GM19463 (cell line): Measurements from ENCODE around the gene GKAP1.
A peak's percentile ranks its signal among the peaks of the same experiment; 100 is the strongest.
"Not testable (repeated sequence)": the region's sequence is repeated elsewhere in the genome, so short reads cannot be mapped to it uniquely, and the experiment has no call there.

ENCODE experiments used
- ATAC-seq: cut with Tn5 transposase; IDR thresholded peaks from one replicate; pipeline ENCODE4 v1.9.1; 2021; ENCODE audit warnings: mild to moderate bottlenecking, moderate library complexity; ENCODE audit not compliant: unreplicated experiment

The GKAP1 gene

DNA sequence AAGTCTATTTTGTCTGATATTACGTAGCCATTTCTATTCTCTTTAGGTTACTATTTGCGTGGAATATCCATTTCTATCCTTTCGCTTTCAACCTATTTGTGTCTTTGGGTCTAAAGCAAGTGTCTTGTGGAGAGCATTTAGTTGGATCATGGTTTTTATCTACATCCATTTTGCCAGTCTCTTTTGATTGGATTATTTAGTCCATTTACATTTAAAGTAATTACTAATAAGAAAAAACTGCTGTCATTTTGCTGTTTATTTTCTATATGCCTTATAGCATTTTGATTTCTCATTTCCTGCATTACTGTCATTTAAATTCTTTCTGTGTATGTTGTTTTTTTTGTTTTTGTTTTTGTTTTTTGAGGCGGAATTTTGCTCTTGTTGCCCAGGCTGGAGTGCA lies 83.8 kb downstream of the GKAP1 start:
- ATAC-seq = no peak

DNA sequence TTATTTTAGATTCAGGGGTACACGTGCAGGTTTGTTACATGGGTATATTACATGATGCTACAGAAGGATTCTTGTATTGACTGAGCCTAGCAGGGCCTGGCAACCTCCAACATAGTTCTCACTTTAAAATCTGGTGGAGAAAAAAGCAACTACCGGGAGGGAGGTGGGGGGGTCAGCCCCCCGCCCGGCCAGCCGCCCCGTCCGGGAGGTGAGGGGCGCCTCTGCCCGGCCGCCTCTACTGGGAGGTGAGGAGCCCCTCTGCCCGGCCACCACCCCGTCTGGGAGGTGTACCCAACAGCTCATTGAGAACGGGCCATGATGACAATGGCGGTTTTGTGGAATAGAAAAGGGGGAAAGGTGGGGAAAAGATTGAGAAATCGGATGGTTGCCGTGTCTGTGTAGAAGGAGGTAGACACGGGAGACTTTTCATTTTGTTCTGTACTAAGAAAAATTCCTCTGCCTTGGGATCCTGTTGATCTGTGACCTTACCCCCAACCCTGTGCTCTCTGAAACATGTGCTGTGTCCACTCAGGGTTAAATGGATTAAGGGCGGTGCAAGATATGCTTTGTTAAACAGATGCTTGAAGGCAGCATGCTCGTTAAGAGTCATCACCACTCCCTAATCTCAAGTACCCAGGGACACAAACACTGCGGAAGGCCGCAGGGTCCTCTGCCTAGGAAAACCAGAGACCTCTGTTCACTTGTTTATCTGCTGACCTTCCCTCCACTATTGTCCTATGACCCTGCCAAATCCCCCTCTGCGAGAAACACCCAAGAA lies 88.8 kb downstream of the GKAP1 start:
- not testable (repeated sequence) for ATAC-seq

DNA sequence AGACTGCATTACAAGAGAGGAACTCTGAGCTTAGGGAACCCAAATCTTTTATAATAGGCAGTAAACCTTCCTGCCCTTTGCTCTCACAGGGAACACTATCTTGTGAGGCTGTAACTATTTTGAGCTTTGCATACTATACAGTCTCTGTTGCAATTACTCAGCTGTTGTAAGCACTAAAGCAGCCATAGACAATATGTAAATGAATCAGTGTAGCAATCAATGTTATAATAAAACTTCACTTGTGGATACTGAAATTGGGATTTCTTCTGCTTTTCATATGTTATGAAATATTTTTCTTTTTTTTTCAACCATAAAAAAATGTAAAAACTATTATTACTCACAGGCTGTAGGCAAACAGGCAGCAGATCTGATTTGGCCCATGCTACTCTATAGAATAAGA lies 93.1 kb downstream of the GKAP1 start:
- no peak for ATAC-seq

DNA sequence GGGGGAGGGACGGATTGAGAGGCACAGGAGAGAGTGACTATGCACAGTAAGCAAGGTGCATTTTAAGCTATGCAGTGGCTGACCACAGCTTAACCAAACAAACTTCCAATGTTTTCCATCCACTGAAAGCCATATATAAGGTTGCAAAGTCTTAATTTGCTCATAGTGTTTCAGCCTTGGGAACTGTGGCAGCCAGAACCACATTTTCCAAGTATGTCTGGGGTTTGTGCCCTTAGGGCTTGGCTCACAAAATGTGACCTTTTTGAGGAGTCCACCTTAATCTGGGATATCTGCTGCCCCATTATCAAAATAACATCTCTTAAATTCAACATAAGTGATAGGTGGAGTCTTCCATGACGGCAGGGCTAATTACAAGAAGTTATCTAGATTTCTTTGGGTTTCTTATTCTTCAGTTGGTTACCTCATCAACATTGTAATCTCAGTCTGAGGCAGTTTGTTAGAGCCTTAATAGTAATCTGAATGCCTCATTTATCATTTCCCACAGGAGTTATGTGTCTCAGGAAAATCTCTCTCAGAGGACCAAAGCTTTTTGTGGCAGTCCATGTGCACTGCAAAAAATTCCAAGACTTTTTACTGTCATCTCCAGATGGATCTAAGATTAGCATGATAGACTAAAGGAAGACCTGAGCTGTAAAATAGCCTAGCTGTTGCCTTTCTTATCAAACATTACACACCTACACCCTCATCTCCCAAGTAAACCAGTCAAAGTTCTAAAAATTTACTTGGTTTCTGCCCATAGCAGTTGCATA lies 94.7 kb downstream of the GKAP1 start:
- no peak for ATAC-seq

DNA sequence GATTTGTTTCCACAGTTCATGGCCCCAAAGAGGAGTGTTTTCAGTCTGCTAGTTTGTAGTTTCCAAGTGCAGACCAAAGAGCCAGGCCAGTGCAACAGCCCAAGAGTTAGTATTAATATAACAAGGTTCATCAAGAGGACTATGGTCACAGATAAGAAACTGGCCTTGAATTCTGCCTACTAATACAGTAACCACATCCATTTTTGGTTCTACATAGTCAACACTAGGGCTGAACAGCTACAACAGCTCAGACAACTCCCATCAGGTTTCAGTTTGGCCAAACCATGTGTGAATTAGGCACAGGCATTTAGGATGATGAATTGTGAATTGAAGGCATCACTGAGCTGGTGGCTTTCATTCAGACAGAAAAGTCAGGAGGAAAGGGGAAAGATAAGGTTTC lies 96.1 kb downstream of the GKAP1 start:
- ATAC-seq = no peak

DNA sequence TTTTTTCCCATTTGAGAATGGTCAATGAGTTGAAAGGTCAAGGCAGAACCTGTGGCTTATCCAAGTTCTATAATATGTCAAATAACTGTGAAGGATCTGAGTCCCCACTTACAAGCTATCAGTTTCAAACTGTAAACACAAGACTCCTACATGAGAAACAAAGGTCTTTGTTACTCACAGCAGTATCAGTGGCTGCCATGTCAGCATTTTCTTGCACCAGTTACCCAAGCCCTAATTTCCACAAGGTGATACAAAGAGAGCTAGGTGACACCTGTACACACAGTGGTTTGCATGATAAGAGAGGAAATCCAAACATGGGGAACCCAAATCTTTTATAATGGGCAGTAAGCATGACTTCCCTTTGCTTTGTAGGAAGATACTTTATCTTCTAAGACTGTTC lies 101.8 kb downstream of the GKAP1 start:
- no peak for ATAC-seq

DNA sequence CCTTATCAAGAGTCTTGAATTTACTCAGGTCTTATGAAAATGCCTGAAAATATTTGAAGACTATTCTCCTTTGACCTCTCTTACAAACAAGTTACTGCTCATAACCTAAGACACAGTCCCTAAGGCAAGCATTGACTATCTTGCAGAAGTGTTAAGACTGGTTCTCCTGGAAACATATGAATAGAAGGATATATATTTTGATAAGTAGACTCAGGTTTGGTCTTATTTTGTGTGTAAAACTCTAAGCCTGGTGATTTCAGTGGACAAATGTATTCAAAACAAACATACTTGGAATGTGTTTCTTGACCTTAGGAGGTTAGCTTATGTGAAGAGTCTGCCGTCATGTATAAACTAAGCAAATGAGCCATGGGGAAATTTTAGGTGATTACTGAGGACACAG lies 102.3 kb downstream of the GKAP1 start:
- ATAC-seq = no peak

DNA sequence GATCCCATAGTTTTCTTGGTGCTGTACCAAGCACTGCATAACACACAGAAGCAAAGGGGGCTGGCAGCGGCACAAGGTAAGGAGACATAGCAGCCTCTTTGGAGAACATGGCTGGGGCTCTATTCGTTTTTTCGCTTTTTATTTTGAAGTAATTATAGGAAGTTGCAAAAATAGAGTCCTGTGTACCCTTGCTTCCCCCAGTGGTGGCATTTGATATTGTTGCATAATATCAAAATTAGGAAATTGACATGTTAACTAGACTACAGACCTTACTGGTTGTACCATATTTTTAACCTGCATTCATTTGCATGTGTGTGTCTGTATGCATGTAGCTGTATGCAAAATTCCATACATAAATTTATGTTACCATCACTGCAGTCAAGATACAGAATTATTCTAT lies 103.2 kb downstream of the GKAP1 start:
- ATAC-seq = no peak

DNA sequence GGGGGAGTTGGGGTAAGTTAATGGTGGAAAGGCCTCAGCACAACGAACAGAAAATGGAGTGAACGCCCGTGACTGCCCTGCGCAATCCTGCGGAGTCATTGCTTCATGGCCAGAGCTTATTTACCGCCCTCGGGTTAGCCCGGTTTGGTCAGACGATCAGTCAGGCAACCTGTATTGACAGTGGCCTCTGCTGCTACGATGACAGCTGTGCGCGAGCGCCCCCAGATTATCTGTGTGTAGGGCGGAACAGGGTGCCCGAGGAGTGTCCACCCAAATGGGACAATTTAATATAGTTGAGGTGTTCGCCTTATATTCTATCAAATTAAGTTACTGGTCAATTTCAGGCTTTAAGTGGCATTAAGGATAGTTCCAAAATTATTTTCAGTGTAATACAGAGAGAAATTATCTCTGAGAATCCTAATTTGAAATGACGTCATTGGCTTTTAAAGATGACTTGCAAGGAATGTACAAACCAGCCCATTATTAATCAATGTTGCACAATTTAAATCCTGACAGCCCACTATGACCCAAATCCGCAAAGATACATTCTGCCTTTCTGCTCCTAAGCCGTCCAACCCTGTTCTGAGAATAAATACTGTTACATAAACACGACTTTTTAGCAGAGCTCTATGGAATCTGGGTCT lies 108.9 kb downstream of the GKAP1 start:
- ATAC-seq = peak; percentile 43

DNA sequence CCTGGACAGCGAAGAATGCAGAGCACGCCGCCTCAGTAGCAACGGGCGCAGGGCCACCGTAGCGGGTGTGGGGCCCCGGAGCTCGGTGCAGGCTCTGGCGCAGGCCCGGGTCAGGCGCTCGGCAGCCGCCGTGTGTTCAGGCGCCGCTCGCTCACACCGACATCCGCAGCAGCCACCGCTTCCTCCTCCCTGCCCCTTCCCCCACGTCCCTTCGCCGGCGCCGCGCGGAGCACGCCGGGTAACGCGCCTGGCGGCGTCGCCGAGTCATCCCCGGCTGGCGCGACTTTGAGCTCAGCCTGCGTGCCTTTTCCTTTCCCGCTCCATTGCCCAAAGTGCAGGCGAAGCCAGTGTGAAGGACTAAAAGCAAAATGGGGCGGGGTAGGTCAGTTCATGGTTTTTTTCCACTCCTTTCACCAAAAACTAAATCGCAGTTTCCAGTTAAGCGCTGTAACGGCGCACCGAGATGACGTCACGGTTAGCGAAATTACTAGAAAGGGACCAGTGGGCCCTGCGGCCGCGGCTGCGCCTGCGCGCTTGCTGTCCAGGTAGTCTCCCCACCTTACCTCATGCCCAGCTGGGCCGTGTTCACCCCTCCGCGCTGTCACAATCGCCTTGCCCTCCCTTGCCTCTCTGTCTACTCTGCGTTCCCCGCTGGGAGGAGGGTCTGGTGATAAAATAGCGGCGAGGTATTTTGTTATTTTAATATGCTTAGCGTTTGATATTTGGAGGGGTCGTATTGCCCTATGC lies 109.6 kb downstream of the GKAP1 start, which contains the start of gene UBQLN1:
TSS of gene UBQLN1 (minus strand) at position 191 of the 747 bp plus-strand sequence. CDS start 279 bp downstream, outside the sequence.
- ATAC-seq = peak; percentile 74

DNA sequence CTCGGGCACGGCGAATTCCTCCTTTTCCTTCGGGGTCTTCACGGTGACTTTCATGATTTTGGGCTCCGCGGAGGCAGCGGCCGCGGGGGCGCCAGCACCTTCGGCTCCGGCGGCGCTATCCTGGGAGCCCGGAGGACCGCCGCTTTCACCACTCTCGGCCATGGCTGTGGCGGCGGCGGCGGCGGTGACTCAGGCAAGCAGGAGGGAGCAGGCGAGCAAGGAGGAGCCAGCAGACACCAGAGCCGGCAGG lies 110.1 kb downstream of the GKAP1 start:
- peak; percentile 48 for ATAC-seq

DNA sequence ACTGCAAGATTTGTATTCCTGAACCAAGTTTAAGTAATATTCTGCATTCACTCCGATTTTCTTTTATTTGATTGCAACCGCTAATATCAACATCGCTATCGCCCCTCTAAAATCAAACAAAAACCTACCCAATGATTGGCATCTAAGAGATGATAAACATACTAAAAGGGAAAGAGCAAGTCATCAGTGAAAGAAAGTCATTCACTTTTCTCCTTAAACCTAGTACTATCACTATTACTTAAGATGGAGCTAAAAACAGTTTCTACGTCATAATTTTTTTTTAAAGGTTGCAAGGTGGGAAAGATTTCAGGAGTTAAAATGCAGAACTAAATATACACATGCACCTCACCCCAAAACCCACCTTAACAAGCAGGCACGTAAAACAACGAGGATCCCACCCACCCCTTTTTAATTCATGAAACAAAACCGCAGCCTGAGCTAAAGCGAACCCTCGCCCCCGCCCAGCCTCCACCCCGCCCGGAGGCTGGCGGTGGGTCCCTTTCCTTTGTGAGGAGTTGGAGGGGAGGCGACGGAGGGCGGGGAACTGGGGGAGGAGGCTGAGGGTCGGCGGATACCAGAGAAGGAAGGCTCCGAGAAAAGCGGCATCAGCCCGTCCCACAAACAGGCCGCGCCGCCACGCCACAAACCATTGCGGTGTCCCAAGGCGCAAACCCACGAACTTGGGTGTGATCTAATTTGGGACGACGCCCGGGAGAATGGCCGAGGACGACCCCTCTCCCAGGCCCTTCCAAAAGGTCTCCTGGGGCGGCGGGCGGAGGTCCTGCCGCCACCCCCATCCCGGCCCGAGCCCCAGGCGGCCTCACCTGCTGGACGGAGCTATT lies 110.7 kb downstream of the GKAP1 start:
- ATAC-seq = peak; percentile 18

DNA sequence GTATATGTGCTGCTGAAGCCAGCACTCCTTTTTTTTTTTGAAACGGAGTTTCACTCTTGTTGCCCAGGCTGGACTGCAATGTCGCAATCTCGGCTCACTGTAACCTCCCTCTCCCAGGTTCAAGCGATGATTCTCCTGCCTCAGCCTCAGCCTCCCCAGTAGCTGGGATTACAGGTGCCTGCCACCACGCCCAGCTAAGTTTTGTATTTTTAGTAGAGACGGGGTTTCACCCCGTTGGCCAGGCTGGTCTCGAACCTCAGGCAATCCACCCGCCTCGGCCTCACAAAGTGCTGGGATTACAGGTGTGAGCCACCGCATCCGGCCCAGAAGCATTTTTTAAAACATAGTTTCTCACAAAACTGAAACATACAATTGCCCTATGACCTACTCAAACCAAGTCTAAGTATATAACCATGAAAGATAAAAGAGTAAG lies 112.3 kb downstream of the GKAP1 start:
- not testable (repeated sequence) for ATAC-seq

DNA sequence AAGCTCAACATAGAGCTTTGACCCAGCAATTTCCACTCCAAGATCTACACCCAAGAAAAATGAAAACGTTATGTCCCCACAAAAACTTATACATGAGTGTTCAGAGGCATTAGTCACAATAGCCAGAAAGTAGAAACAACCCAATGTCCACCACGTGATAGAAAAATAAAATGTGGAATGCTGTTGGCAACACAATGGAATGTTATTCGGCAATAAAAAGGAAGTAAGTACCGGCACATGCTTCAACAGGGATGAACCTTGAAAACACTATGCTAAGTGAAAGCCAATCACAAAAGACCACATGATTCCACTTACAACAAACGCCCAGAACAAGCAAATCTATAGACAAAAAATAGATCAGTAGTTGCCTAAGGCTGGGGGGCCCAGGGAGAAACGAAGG lies 115.8 kb downstream of the GKAP1 start:
- no peak for ATAC-seq

DNA sequence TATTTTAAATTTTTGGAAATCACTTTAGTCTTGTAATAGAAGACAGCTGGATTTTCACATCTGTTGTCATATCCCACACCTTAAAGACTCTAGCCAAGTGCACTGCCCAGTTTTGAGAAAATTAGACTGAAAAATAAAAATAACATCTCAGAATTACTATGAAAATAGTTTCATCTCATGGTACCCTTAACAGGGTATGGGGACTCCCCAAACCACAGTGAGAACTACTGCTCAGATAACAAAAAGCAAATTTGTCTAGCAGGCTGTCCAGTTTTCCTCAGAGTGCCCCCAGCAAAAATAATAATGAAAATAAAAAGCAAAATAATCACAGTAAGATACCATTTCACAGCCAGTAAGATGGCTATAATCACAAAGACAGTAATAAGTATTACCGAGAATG lies 116.3 kb downstream of the GKAP1 start:
- no peak for ATAC-seq

DNA sequence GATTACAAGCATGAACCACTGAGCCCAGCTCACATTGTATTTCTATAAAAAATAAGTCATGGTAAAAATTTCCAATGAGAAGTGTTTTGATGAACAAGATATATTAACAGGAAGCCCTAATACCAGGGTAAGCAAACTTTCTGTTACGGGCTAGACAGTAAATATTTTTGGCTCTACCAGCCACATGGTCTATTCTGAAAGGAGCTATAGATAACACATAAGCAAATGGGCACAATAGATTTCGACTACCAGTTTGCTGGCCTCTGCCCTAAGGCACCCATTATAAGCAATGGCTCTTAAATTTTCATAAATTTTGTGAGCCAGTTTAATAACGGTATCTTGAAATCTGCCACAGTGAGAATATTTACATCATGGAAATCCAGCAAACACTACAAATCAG lies 118.0 kb downstream of the GKAP1 start:
- ATAC-seq = peak; percentile 49

DNA sequence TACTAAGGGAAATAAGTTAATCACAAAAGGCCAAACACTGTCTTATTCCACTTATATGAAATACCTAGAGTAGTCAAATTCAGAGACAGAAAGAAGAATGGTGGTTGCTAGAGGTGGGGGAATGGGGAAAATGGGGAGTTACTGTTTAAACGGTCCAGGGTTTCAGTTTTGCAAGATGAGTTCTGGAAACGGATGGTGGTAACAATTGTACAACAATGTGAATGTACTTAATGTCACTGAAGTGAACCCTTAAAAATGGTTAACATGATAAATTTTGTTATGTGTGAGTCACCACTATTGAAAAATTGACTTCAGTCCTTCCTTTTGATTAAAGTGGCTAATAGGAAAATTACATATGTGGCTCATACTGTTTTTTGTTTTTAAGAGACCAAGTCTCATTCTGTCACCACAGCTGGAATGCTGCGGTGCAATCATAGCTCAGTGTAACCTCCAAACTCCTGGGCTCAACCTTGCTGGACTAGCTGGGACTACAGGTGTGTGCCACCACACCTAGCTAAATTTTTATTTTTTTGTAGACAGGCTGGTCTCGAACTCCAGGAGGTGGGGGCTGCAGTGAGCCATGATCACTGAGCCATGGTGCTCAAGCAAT lies 118.5 kb downstream of the GKAP1 start:
- peak; percentile 48 for ATAC-seq

DNA sequence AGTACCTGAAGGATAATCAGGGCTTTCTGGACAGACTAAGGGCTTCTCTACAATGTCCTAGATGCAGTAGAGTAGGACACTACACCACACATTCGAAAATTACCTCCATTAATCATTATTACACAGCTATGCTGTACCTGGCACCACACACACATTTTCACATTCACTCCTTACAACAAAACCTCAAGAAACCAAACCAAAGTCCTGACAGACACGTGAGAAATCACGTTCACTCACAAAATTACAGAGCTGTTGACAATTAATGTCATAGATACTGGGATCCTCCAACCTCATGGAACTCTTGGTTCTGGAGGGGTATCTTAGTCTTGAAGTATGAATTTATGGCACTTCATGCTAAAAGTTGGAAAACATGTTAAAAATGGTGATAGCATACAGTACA lies 126.1 kb downstream of the GKAP1 start:
- no peak for ATAC-seq
